ENCODE measurements around the gene PTPRN2.

The PTPRN2 gene

DNA sequence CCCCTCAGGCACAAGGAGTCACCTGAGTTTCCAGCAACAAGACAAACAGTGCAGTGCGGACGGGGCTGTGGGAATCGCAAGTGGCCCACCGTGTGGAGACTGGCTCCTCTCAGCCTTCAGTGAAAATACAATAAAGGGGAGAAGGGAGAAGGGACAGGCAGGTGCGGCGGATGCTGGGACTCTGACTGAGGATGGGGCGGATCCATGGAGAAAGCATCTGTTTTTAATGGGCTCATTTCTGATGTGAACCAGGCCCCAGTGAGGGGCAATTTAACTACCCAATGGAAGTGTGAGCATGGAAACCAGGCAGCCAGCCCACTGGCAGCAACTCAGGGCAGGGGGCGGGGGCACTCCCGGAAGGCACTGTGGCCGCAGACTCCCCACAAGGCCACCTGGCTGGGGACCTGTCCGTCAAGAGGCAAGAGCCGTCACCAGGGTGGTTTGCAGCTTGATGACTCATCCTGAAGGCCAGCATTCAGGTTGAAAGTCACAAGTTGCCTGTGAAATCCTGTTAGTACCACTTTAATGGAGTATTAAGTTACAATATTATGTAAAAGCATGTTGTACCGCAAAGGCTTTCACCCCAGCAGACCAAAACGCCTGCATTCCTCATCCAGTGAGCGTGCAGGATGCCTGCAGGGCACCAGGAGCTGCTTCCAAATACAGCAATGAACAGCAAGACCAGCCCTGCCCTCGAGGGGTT, 476.4 kb downstream of the PTPRN2 start:
- Mint-ChIP-seq H3K4me3 (no peak overlapping the region), H3K27me3 (peaks cover 0 to 15% of the 10 kb centered on the region in 2 donors), H3K36me3 (ENCODE audit: insufficient read depth) (no peaks in the 10 kb centered on the region), H3K27ac (no peak overlapping the region), H3K9me3 (peaks cover 20 to 25% of the 10 kb centered on the region in 2 donors), H3K4me1 (ENCODE audit: low read depth in 2 of 2) (no peaks in the 10 kb centered on the region)
- DNase-seq, result no peak
- no peak for ATAC-seq (replicated peaks)

GRCh38 chr7:158110661-158111048, 477.0 kb downstream of the PTPRN2 start:
- Mint-ChIP-seq H3K4me1 (ENCODE audit: low read depth in 2 of 2) (no peaks in the 10 kb centered on the region), H3K4me3 (no peak overlapping the region)
- DNase-seq, result no peak

DNA sequence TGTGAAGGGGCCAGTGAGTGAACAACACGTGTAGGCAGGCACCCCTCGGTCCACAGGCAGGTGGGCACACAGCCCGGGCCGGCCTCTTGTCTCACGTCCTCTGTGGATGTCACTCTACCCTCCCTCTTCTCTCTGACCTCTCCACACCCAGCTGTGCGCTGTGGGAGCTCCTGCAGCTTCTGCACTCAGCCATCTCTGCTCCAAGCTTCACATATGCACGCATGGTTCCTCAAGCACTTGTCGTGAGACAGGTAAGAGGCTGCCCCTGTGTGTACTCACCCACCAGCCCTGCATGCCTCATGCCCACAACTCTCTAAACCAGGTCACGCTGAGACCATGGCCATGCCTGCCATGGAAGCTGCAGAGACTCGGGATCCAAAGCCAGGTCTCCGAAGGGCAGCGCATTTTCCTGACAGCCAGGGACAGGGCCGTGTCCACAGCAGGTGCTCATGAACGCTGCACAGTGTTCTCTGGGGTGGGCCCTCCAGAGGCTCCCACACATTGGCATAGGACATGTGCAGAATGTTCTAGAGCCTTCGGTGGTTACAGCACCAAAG, 477.5 kb downstream of the PTPRN2 start:
- H3K27me3 Mint-ChIP-seq, result peaks cover 0 to 15% of the 10 kb centered on the region in 2 donors
- peaks cover 15 to 21% of the 10 kb centered on the region in 2 donors for H3K9me3 Mint-ChIP-seq
- ATAC-seq (replicated peaks) (no peak), DNase-seq (no peak)
- no peaks in the 10 kb centered on the region for H3K36me3 Mint-ChIP-seq (ENCODE audit: insufficient read depth)
- H3K4me1 Mint-ChIP-seq (ENCODE audit: low read depth in 2 of 2), result no peaks in the 10 kb centered on the region
- H3K4me3 Mint-ChIP-seq, result no peak overlapping the region
- no peak overlapping the region for H3K27ac Mint-ChIP-seq

More at GRCh38 chr7:158110661-158111048, 477.0 kb downstream of the PTPRN2 start:
- H3K27me3 Mint-ChIP-seq, result peaks cover 0 to 15% of the 10 kb centered on the region in 2 donors
- H3K36me3 Mint-ChIP-seq (ENCODE audit: insufficient read depth), result no peaks in the 10 kb centered on the region
- peaks cover 20 to 25% of the 10 kb centered on the region in 2 donors for H3K9me3 Mint-ChIP-seq
- no peak for ATAC-seq (replicated peaks)
- no peak overlapping the region for H3K27ac Mint-ChIP-seq

DNA sequence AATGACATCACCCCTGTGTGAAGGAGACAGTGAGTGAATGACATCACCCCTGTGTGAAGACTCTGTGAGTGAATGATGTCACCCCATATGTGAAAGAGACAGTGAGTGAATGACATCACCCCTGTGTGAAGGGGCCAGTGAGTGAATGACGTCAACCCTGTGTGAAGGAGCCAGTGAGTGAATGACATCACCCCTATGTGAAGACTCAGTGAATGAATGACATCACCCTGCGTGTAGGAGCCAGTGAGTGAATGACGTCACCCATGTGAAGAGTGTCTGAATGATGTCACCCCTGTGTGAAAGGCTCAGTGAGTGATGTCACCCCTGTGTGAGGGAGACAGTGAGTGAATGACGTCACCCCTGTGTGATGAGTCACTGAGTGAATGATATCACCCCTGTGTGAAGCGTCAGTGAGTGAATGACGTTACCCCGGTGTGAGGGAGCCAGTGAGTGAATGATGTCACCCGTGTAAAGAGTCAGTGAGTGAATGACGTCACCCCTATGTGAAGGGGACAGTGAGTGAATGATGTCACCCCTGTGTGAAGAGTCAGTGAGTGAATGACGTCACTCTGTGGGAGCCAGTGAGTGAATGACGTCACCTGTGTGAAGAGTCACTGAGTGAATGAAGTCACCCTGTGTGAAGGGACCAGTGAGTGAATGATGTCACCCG, 478.1 kb downstream of the PTPRN2 start:
- H3K27me3 Mint-ChIP-seq, result peaks cover 0 to 15% of the 10 kb centered on the region in 2 donors
- H3K36me3 Mint-ChIP-seq (ENCODE audit: insufficient read depth), result no peaks in the 10 kb centered on the region
- H3K27ac Mint-ChIP-seq, result no peak overlapping the region
- H3K4me3 Mint-ChIP-seq, result no peak overlapping the region
- ATAC-seq (replicated peaks) (no peak), DNase-seq (no peak)
- no peaks in the 10 kb centered on the region for H3K4me1 Mint-ChIP-seq (ENCODE audit: low read depth in 2 of 2)
- peaks cover 9 to 16% of the 10 kb centered on the region in 2 donors for H3K9me3 Mint-ChIP-seq

DNA sequence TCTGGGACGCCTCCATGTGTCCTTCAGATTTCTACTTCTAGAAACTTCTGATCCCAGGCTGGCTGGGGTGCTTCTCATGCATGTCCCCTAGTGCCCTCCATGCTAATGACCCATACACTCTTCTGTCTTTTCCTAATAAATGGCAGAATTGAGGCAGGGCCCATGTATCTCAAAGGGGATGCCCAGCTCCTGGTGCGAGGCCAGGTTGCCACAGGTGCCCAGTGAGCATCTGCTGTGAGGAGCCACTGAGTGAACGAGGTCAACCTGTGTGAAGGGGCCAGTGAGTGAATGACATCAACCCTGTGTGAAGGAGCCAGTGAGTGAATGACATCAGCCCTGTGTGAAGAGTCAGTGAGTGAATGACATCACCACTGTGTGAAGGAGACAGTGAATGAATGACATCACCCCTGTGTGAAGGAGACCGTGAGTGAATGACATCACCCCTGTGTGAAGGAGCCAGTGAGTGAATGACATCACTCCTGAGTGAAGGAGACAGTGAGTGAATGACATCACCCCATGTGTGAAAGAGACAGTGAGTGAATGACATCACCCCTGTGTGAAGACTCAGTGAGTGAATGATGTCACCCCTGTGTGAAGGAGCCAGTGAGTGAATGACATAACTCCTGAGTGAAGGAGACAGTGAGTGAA, 478.9 kb downstream of the PTPRN2 start:
- Mint-ChIP-seq H3K27ac (no peak overlapping the region), H3K4me3 (no peak overlapping the region), H3K36me3 (ENCODE audit: insufficient read depth) (no peaks in the 10 kb centered on the region), H3K4me1 (ENCODE audit: low read depth in 2 of 2) (no peaks in the 10 kb centered on the region), H3K9me3 (peaks cover 9 to 16% of the 10 kb centered on the region in 2 donors), H3K27me3 (peaks cover 0 to 15% of the 10 kb centered on the region in 2 donors)
- no peak for DNase-seq
- ATAC-seq (replicated peaks), result no peak

- DNase-seq (no peak), ATAC-seq (replicated peaks) (no peak)
- Mint-ChIP-seq H3K4me3 (no peak overlapping the region), H3K4me1 (ENCODE audit: low read depth in 2 of 2) (no peaks in the 10 kb centered on the region), H3K9me3 (peaks cover 3 to 8% of the 10 kb centered on the region in 2 donors), H3K27ac (no peak overlapping the region), H3K27me3 (peaks cover under 1 to 15% of the 10 kb centered on the region in 2 donors), H3K36me3 (ENCODE audit: insufficient read depth) (no peaks in the 10 kb centered on the region)
Measured at GRCh38 chr7:158107806-158108205, 479.8 kb downstream of the PTPRN2 start.

GRCh38 chr7:158106272-158106671, 481.4 kb downstream of the PTPRN2 start:
- Mint-ChIP-seq H3K27me3 (peaks cover 9 to 15% of the 10 kb centered on the region in 2 donors), H3K4me1 (ENCODE audit: low read depth in 2 of 2) (no peaks in the 10 kb centered on the region), H3K36me3 (ENCODE audit: insufficient read depth) (no peaks in the 10 kb centered on the region), H3K27ac (no peak overlapping the region), H3K4me3 (no peak overlapping the region), H3K9me3 (no peaks in the 10 kb centered on the region)
- DNase-seq, result no peak
- no peak for ATAC-seq (replicated peaks)

DNA sequence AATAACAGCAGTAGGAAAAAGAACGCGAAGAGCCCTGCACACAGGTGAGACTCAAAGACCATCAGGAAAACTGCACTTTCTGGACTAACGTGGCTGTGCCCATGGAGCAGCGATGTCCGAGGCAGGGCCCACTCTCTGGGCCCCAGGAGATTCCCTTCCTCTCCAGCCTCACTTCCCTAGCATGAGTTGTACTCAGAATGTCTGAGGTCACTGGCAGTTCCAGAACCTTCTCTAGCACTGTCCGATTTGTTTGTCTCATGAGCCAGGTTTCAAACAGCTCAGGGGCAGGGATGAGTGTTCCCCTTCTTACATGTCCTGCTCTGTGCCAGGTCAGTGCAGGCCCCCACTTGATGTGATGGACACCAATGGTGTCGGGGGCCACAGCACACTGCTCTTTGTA, 484.2 kb downstream of the PTPRN2 start:
- no peaks in the 10 kb centered on the region for H3K4me1 Mint-ChIP-seq (ENCODE audit: low read depth in 2 of 2)
- peaks cover 9 to 15% of the 10 kb centered on the region in 2 donors for H3K27me3 Mint-ChIP-seq
- no peaks in the 10 kb centered on the region for H3K36me3 Mint-ChIP-seq (ENCODE audit: insufficient read depth)

DNA sequence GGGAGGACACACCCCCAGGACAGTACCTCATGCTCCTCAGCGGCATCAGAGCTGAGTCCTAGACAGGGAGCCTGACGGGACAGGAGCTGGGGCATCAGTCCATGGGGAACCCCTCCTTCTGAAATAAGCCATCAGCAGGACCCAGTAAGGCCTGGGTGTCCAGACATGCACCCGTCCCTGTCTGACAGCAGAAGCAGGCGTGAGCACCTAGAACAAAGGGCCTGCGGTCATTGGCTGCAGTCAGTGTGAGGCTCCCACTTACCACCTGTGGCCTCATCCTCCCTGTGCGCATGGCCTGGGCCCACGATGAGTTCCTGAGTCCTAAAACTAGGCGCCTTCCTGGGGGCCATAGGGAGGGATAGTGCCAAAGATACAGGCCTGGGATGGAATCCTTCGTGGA, 484.7 kb downstream of the PTPRN2 start:
- H3K36me3 Mint-ChIP-seq (ENCODE audit: insufficient read depth), result no peaks in the 10 kb centered on the region
- H3K4me1 Mint-ChIP-seq (ENCODE audit: low read depth in 2 of 2), result no peaks in the 10 kb centered on the region
- no peak for DNase-seq
- ATAC-seq (replicated peaks), result no peak
- no peaks in the 10 kb centered on the region for H3K9me3 Mint-ChIP-seq
- H3K27me3 Mint-ChIP-seq, result peaks cover 5 to 15% of the 10 kb centered on the region in 2 donors
- no peak overlapping the region for H3K4me3 Mint-ChIP-seq
- no peak overlapping the region for H3K27ac Mint-ChIP-seq

More for the DNA sequence above, 484.2 kb downstream of the PTPRN2 start:
- H3K27ac Mint-ChIP-seq, result no peak overlapping the region
- H3K4me3 Mint-ChIP-seq, result no peak overlapping the region
- DNase-seq (no peak), ATAC-seq (replicated peaks) (no peak)
- no peaks in the 10 kb centered on the region for H3K9me3 Mint-ChIP-seq

DNA sequence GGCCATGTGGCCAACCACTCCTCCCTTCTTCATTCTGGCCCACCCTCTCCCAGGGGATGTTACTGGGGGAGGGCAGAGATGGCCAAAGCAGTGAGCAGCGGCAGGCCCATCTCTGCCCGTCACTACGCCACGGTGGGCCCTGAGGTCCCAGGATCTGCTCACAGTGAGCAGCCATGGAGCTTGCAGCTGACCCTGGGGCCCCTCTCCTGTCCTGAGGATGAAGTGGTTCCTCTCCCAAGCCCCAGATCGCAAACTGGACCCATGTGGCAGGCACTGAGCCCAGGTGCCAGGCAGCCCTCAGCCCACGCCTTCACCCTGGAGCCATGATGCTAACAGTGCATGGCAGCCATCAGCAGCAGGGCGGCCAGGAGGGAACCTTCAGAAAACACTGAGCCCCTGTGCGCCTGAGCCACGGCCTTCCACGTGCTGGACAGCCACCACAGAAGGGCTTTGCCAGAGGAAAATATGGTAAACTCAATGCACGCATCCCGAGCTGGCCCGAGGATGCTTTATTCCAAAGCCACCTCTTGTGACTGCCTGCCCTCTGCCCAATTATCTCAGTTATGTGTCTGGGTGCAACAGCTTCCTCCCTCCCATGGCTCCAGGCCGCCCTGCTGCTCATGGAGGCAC, 485.7 kb downstream of the PTPRN2 start:
- ATAC-seq (replicated peaks) (no peak), DNase-seq (no peak)
- H3K4me3 Mint-ChIP-seq, result no peak overlapping the region
- H3K9me3 Mint-ChIP-seq, result no peaks in the 10 kb centered on the region
- no peaks in the 10 kb centered on the region for H3K4me1 Mint-ChIP-seq (ENCODE audit: low read depth in 2 of 2)
- H3K27ac Mint-ChIP-seq, result no peak overlapping the region
- peaks cover 0 to 15% of the 10 kb centered on the region in 2 donors for H3K27me3 Mint-ChIP-seq
- H3K36me3 Mint-ChIP-seq (ENCODE audit: insufficient read depth), result no peaks in the 10 kb centered on the region

DNA sequence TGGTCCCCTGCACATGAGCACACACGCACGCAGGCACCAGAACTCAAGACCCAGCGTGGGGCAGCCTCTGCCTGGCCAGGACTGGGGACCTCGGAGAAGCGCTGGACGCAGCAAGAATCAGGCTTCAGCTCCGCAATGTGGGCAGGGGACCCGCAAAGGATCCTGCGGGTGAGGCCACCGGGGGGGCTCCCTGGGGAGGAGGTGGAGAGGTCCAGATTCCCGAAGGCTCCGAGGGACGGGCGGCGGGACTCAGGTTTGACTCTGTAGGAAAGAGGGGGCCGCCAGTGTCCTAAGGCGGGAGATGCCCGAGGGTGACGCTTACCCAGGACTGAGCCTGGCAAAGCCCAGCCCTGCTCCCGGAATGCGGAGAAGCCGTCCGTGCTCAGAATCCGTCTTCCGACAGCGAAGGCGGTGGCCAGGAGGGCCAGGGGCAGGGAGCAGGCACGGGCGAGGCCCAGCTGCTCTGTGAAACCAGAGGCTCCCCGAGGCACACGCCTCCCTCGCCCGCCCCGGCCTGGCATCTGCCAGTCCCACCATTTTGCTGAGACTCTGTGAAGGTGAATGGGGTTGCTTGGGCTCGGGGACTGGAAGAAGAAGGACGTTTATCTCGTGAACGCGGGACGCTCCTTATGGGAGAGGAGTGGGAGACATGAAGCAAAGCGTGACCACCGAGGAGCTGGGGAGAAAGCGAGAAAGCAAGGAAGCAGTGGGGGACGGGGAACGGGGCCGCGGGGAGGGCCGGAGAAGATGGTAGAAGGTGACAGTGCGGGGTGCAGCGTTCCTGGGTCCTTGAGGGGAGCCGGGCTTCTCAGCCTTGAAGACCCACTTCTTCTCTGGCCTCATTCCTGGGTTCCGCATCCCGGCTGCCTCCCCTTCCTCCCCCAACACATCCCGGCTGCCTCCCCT, 489.2 kb downstream of the PTPRN2 start:
- peaks cover 0 to 15% of the 10 kb centered on the region in 2 donors for H3K27me3 Mint-ChIP-seq
- no peaks in the 10 kb centered on the region for H3K36me3 Mint-ChIP-seq (ENCODE audit: insufficient read depth)
- ATAC-seq (replicated peaks), result no peak
- H3K9me3 Mint-ChIP-seq, result peaks cover under 1 to 3% of the 10 kb centered on the region in 2 donors
- no peak for DNase-seq
- H3K4me1 Mint-ChIP-seq (ENCODE audit: low read depth in 2 of 2), result no peaks in the 10 kb centered on the region
- H3K4me3 Mint-ChIP-seq, result no peak overlapping the region
- H3K27ac Mint-ChIP-seq, result no peak overlapping the region

GRCh38 chr7:158097453-158098124, 490.0 kb downstream of the PTPRN2 start:
- Mint-ChIP-seq H3K4me3 (no peak overlapping the region), H3K27ac (no peak overlapping the region), H3K36me3 (ENCODE audit: insufficient read depth) (no peaks in the 10 kb centered on the region), H3K27me3 (peaks cover 0 to 13% of the 10 kb centered on the region in 2 donors), H3K9me3 (peaks cover 4 to 8% of the 10 kb centered on the region in 2 donors), H3K4me1 (ENCODE audit: low read depth in 2 of 2) (no peaks in the 10 kb centered on the region)
- ATAC-seq (replicated peaks), result no peak
- DNase-seq, result no peak

All from effector memory CD8-positive, alpha-beta T cell (primary cell).